K562 (cell line): ENCODE results near the gene UBA52. TPM values are rescaled to one million over a fixed set of nuclear protein-coding genes. Genes with fewer than 3 reads are reported as not detected.

Source experiments
- ETV6 ChIP-seq, 3 experiments: fragments of 150-350 bp in 1 of 3; sonication (generic) in 1 of 3; formaldehyde crosslinking in 1 of 3; IDR thresholded peaks; 2 replicates each; pipeline versions ENCODE4 v1.6.1 to v1.8.0; 2014 to 2022; ENCODE audit warnings: borderline replicate concordance in 2 of 3, low read depth in 2 of 3, antibody characterized with exemption in 1 of 3, low read length in 1 of 3, mild to moderate bottlenecking in 1 of 3, missing genetic modification reagents in 1 of 3
- HOMEZ ChIP-seq: fragments of 250-450 bp; sonication (Bioruptor Pico); IDR thresholded peaks from 2 replicates; pipeline ENCODE4 v1.4.0; 2020; ENCODE audit warnings: mild to moderate bottlenecking, moderate library complexity
- JUN ChIP-seq, 2 experiments: sonication (generic) in 1 of 2; formaldehyde crosslinking in 1 of 2; IDR thresholded peaks; 2 replicates each; pipeline versions ENCODE4 v1.6.1 to v1.8.0; 2012 to 2022; ENCODE audit warnings: borderline replicate concordance in 2 of 2, mild to moderate bottlenecking in 2 of 2, improper control_type of control experiment in 1 of 2, low read depth in 1 of 2, low read length in 1 of 2, missing genetic modification reagents in 1 of 2
- PBX2 ChIP-seq, 2 experiments: IDR thresholded peaks in 1 of 2; conservative IDR thresholded peaks in 1 of 2; 2 replicates each; pipeline ENCODE4 v1.6.1; 2016; ENCODE audit warnings: low read depth in 2 of 2, mild to moderate bottlenecking in 1 of 2, missing compliant biosample characterization in 1 of 2, missing genetic modification characterization in 1 of 2, moderate library complexity in 1 of 2
- RBM22 ChIP-seq: fragments of 200-400 bp; formaldehyde crosslinking; IDR thresholded peaks from 2 replicates; pipeline ENCODE4 v1.6.1; 2018; ENCODE audit warnings: low read length, low read depth; ENCODE audit not compliant: poor library complexity, severe bottlenecking
- STAT5A ChIP-seq: IDR thresholded peaks from 2 replicates; pipeline ENCODE4 v1.6.1; 2012; ENCODE audit warnings: low read length, inconsistent platforms, borderline replicate concordance
- SUPT5H ChIP-seq: fragments of 450-650 bp; IDR thresholded peaks from 2 replicates; pipeline ENCODE4 v1.6.1; 2016
- ZBTB40 ChIP-seq, 2 experiments: fragments of 450-650 bp in 1 of 2; sonication (generic) in 1 of 2; formaldehyde crosslinking in 1 of 2; IDR thresholded peaks; 2 replicates each; pipeline versions ENCODE4 v1.7.1 to v1.9.0; 2016 to 2022; ENCODE audit warnings: inconsistent platforms in 1 of 2, mild to moderate bottlenecking in 1 of 2, missing genetic modification reagents in 1 of 2
- ZNF224 ChIP-seq: sonication (generic); formaldehyde crosslinking; IDR thresholded peaks from 2 replicates; pipeline ENCODE4 v1.8.0; 2022; ENCODE audit warnings: mild to moderate bottlenecking, missing genetic modification reagents
- ZNF696 ChIP-seq: fragments of 250-450 bp; sonication (Bioruptor Pico); conservative IDR thresholded peaks from 2 replicates; pipeline ENCODE4 v1.4.0; 2020; ENCODE audit warnings: mild to moderate bottlenecking, moderate library complexity
- polyA plus RNA-seq, 8 experiments: library from polyadenylated mRNA; depleted of rRNA in 4 of 8; stranded (reverse) in 5 of 8; unstranded in 3 of 8; fragments of >200 nt; fragmentation: Nextera tagmentation in 2 of 8; fragmentation: Illumina TruSeq in 1 of 8; extraction: Ambion mirVana in 2 of 8; extraction: Trizol in 1 of 8; gene quantifications; 2 replicates each; pipeline versions ENCODE4 v1.2.1 to v1.2.3, GENCODE V29; 2011 to 2014; ENCODE audit warnings: inconsistent platforms in 1 of 8, missing spikeins in 1 of 8
- total RNA-seq, 7 experiments: library from RNA; depleted of rRNA in 6 of 7; stranded (reverse); fragments of >200 nt in 6 of 7; fragmentation: Illumina TruSeq in 2 of 7; extraction: Trizol in 2 of 7; gene quantifications; 2 replicates each; pipeline versions ENCODE4 v1.2.1 to v1.2.3, GENCODE V29; 2011 to 2021; ENCODE audit warnings: low replicate concordance in 1 of 7

Gene UBA52
- total and polyA plus RNA-seq, 9 of the 15 experiments (the other 6 are each of a cell fraction or from before 2014, with no cell fraction given), result 1,110 to 2,751 (median 1,733) TPM

GRCh38 chr19:18589380-18590272 is 18.0 kb downstream of the UBA52 start (continued):
- TF ChIP-seq ZBTB40 (IDR thresholded peaks at IDR 0.05) (no peak), ZBTB40 (CRISPR knock-in tag; IDR thresholded peaks at IDR 0.05) (peak; percentile 59), HOMEZ (CRISPR knock-in tag) (no peak), RBM22 (peak; percentile 32), ETV6 (IDR thresholded peaks at IDR 0.05; ENCODE audit: borderline replicate concordance in 1 of 2, low read depth in 2 of 2, low read length in 1 of 2) (peak in 1 of 2 experiments; percentile 20; a peak in 1 of 4 replicates), ETV6 (CRISPR knock-in tag; IDR thresholded peaks at IDR 0.05; ENCODE audit: borderline replicate concordance) (no peak), STAT5A (no peak), PBX2 (CRISPR knock-in tag; IDR thresholded peaks at IDR 0.05; ENCODE audit: low read depth) (no peak), PBX2 (tag; conservative IDR thresholded peaks at IDR 0.05; ENCODE audit: low read depth) (no peak), SUPT5H (no peak), ZNF696 (CRISPR knock-in tag) (no peak), ZNF224 (CRISPR knock-in tag) (no peak), JUN (IDR thresholded peaks at IDR 0.05; ENCODE audit: borderline replicate concordance, low read depth, low read length) (peak; percentile 72; the same call in 1 of the 2 replicates), JUN (CRISPR knock-in tag; IDR thresholded peaks at IDR 0.05; ENCODE audit: borderline replicate concordance) (peak; percentile 91; the same call in 1 of the 2 replicates)
